Keratinocyte (primary cell): ENCODE measurements around the gene GXYLT1. TPM values are rescaled to one million over a fixed set of nuclear protein-coding genes. Genes with fewer than 3 reads are reported as not detected.

Source experiments
- DNase-seq: peaks from one replicate; pipeline ENCODE4 v3.0.0-alpha.2; 2011; ENCODE audit warnings: low read depth, missing footprints, low spot score
- FAIRE-seq: peaks from 2 replicates; lab custom pipeline; 2011; peaks lifted over from hg19 to GRCh38; lab: Jason Lieb, UNC
- H2AFZ ChIP-seq: 2 replicates; pipeline ENCODE4 v1.6.0; 2012; ENCODE audit warnings: low read length, control low read depth, inconsistent platforms; ENCODE audit not compliant: control insufficient read depth
- H3K27ac ChIP-seq: 2 replicates; pipeline ENCODE4 v1.5.1; 2011; ENCODE audit warnings: low read length; ENCODE audit not compliant: control insufficient read depth, insufficient read depth
- H3K27me3 ChIP-seq: 3 replicates; pipeline ENCODE4 v1.6.0; 2011; ENCODE audit warnings: low read length; ENCODE audit not compliant: control insufficient read depth, insufficient read depth; ENCODE audit errors: extremely low read depth
- H3K36me3 ChIP-seq, 2 experiments: 2 replicates in 1 of 2; 3 replicates in 1 of 2; pipeline ENCODE4 v1.5.1; 2011; ENCODE audit warnings: low read length in 2 of 2, mild to moderate bottlenecking in 1 of 2; ENCODE audit not compliant: control insufficient read depth in 2 of 2, insufficient read depth in 2 of 2; ENCODE audit errors: extremely low read depth in 1 of 2
- H3K4me1 ChIP-seq: 3 replicates; pipeline ENCODE4 v1.5.1; 2011; ENCODE audit warnings: low read length; ENCODE audit not compliant: control insufficient read depth, insufficient read depth; ENCODE audit errors: extremely low read depth
- H3K4me2 ChIP-seq: 3 replicates; pipeline ENCODE4 v1.6.0; 2011; ENCODE audit warnings: low read depth, low read length; ENCODE audit not compliant: control insufficient read depth, insufficient read depth; ENCODE audit errors: extremely low read depth
- H3K4me3 ChIP-seq, 3 experiments: fragments of 200-600 bp in 1 of 3; sonication (generic) in 1 of 3; 2 replicates in 2 of 3; 3 replicates in 1 of 3; pipeline ENCODE4 v1.5.1; 2011 to 2016; ENCODE audit warnings: low read length in 3 of 3, mild to moderate bottlenecking in 3 of 3, control low read depth in 2 of 3, inconsistent platforms in 1 of 3, low read depth in 1 of 3, mixed read lengths in 1 of 3, mixed run types in 1 of 3, moderate library complexity in 1 of 3; ENCODE audit not compliant: control insufficient read depth in 2 of 3, insufficient read depth in 2 of 3; ENCODE audit errors: extremely low read depth in 1 of 3
- H3K79me2 ChIP-seq: 2 replicates; pipeline ENCODE4 v1.6.0; 2012; ENCODE audit warnings: low read length; ENCODE audit not compliant: control insufficient read depth, insufficient read depth
- H3K9ac ChIP-seq: 3 replicates; pipeline ENCODE4 v1.6.0; 2011; ENCODE audit warnings: low read length; ENCODE audit not compliant: control insufficient read depth, insufficient read depth; ENCODE audit errors: extremely low read depth
- H3K9me1 ChIP-seq: 3 replicates; pipeline ENCODE4 v1.6.0; 2011; ENCODE audit warnings: low read length; ENCODE audit not compliant: control insufficient read depth, insufficient read depth; ENCODE audit errors: extremely low read depth
- H3K9me3 ChIP-seq: 2 replicates; pipeline ENCODE4 v1.5.1; 2012; ENCODE audit warnings: low read depth, low read length; ENCODE audit not compliant: control insufficient read depth
- H4K20me1 ChIP-seq: 3 replicates; pipeline ENCODE4 v1.6.0; 2011; ENCODE audit warnings: low read length; ENCODE audit not compliant: control insufficient read depth, insufficient read depth; ENCODE audit errors: extremely low read depth
- EZH2 ChIP-seq: IDR thresholded peaks from one replicate; pipeline ENCODE4 v1.6.1; 2012; ENCODE audit warnings: inconsistent platforms, mild to moderate bottlenecking, low read length, moderate library complexity
- dilution Hi-C: fragments of 300-500 bp; cut with MboI; formaldehyde crosslinking; loops from one replicate; pipeline ENCODE4 v1.7.0; 2020; ENCODE audit warnings: low sequenced_read_pairs; ENCODE audit not compliant: extremely low pct_ligation_motif_present
- polyA plus RNA-seq, 5 experiments: library from polyadenylated mRNA; depleted of rRNA in 3 of 5; stranded (reverse) in 3 of 5; stranded (forward) in 1 of 5; unstranded in 1 of 5; fragments of >200 nt; gene quantifications; 1 replicate in 1 of 5; 2 replicates in 3 of 5; 3 replicates in 1 of 5; pipeline versions ENCODE4 v1.2.1 to v1.2.3, GENCODE V29; 2011 to 2012; ENCODE audit warnings: missing spikeins in 2 of 5, low read depth in 1 of 5, low replicate concordance in 1 of 5
- TF ChIP-seq, protein P1 (sequence below), 3 experiments: IDR thresholded peaks in 1 of 3; conservative IDR thresholded peaks in 1 of 3; optimal IDR thresholded peaks in 1 of 3; 2 replicates in 2 of 3; 3 replicates in 1 of 3; pipeline versions ENCODE3 to v1.5.1; 2011; ENCODE audit warnings: low read length in 3 of 3, mild to moderate bottlenecking in 3 of 3, moderate library complexity in 2 of 3, control low read depth in 1 of 3, inconsistent platforms in 1 of 3; ENCODE audit not compliant: insufficient read depth in 2 of 3; ENCODE audit errors: extremely low read depth in 1 of 3

GXYLT1 gene
- polyA plus RNA-seq, 1 donor (not counting 4 experiments of a cell fraction or from before 2014, with no cell fraction given), result 8.1 TPM

- dilution Hi-C loops, result no loop called here
- FAIRE-seq, result peak; percentile 9
- no peak for DNase-seq
Observed at GRCh38 chr12:42140901-42141300, 3.8 kb downstream of the GXYLT1 start.

DNA sequence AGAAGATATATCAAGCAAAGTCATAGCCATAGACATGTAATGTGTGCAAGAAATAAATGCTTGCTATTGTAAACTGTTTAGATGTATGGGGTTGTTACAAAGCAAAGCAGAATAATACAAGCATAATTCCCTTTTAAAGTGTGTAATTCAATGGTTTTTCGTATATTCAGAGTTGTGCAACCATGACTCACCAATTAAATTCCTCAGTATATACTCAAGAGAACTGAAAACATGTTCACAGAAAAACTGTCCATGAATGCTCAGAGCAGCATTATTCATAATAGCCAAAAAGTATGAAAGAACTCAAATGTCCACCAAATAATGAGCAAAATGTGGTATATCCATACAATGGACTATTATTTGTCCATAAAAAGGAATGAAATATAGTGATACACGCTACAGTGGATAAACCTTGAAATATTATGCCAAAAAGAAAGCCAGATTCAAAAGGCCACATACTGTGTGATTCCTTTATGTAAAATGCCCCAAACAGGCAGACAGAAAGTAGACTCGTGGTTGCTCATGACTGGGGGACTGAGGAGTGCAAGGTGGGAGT is 9.3 kb downstream of the GXYLT1 start:
- H3K4me1 ChIP-seq, result peaks cover 28% of the 10 kb centered on the region
- H3K4me2 ChIP-seq, result peak overlapping the region; percentile 71
- H3K27ac ChIP-seq, result peak overlapping the region; percentile 55
- no peaks in the 10 kb centered on the region for H3K27me3 ChIP-seq
- H3K9ac ChIP-seq, result no peak overlapping the region
- peaks cover 90% of the 10 kb centered on the region for H3K79me2 ChIP-seq
- H3K9me1 ChIP-seq, result peaks cover 3% of the 10 kb centered on the region
- FAIRE-seq (peak; percentile 48), DNase-seq (no peak)
- H4K20me1 ChIP-seq, result peaks cover 5% of the 10 kb centered on the region
- no peaks in the 10 kb centered on the region for H3K9me3 ChIP-seq
- H3K36me3 ChIP-seq, result no peaks in the 10 kb centered on the region
- dilution Hi-C loops, result no loop called here
- no peak for TF ChIP-seq EZH2
- TF ChIP-seq, protein P1, sequence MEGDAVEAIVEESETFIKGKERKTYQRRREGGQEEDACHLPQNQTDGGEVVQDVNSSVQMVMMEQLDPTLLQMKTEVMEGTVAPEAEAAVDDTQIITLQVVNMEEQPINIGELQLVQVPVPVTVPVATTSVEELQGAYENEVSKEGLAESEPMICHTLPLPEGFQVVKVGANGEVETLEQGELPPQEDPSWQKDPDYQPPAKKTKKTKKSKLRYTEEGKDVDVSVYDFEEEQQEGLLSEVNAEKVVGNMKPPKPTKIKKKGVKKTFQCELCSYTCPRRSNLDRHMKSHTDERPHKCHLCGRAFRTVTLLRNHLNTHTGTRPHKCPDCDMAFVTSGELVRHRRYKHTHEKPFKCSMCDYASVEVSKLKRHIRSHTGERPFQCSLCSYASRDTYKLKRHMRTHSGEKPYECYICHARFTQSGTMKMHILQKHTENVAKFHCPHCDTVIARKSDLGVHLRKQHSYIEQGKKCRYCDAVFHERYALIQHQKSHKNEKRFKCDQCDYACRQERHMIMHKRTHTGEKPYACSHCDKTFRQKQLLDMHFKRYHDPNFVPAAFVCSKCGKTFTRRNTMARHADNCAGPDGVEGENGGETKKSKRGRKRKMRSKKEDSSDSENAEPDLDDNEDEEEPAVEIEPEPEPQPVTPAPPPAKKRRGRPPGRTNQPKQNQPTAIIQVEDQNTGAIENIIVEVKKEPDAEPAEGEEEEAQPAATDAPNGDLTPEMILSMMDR (optimal IDR thresholded peaks at IDR 0.05 in 1 of 3, IDR thresholded peaks at IDR 0.05 in 1 of 3, conservative IDR thresholded peaks at IDR 0.05 in 1 of 3; ENCODE audit: extremely low read depth in 1 of 3, insufficient read depth in 2 of 3, low read length in 3 of 3), result no peak
- no peak overlapping the region for H2AFZ ChIP-seq
- peak overlapping the region in 1 of 3 experiments; percentile 13 for H3K4me3 ChIP-seq

More at GRCh38 chr12:42140901-42141300, 3.8 kb downstream of the GXYLT1 start:
- peaks cover 80% of the 10 kb centered on the region for H3K79me2 ChIP-seq
- H3K36me3 ChIP-seq, result no peaks in the 10 kb centered on the region
- H3K27ac ChIP-seq, result no peak overlapping the region
- no peaks in the 10 kb centered on the region for H3K9me3 ChIP-seq
- H3K27me3 ChIP-seq, result no peaks in the 10 kb centered on the region
- peaks cover 3% of the 10 kb centered on the region for H3K9me1 ChIP-seq
- no peak overlapping the region for H3K9ac ChIP-seq
- TF ChIP-seq, protein P1 (optimal IDR thresholded peaks at IDR 0.05 in 1 of 3, IDR thresholded peaks at IDR 0.05 in 1 of 3, conservative IDR thresholded peaks at IDR 0.05 in 1 of 3; ENCODE audit: extremely low read depth in 1 of 3, insufficient read depth in 2 of 3, low read length in 3 of 3), result no peak
- no peak for TF ChIP-seq EZH2
- no peak overlapping the region for H2AFZ ChIP-seq
- no peak overlapping the region for H3K4me3 ChIP-seq
- H4K20me1 ChIP-seq, result peaks cover 4% of the 10 kb centered on the region
- H3K4me2 ChIP-seq, result no peak overlapping the region
- peaks cover 15% of the 10 kb centered on the region for H3K4me1 ChIP-seq
